Keratinocyte (primary cell): ENCODE results near the gene SRF.

Experiments used
- EZH2 ChIP-seq: IDR thresholded peaks from one replicate; pipeline ENCODE4 v1.6.1; 2012; ENCODE audit warnings: inconsistent platforms, mild to moderate bottlenecking, low read length, moderate library complexity
- TF ChIP-seq, protein P1 (sequence below), 3 experiments: IDR thresholded peaks in 1 of 3; conservative IDR thresholded peaks in 1 of 3; optimal IDR thresholded peaks in 1 of 3; 2 replicates in 2 of 3; 3 replicates in 1 of 3; pipeline versions ENCODE3 to v1.5.1; 2011; ENCODE audit warnings: low read length in 3 of 3, mild to moderate bottlenecking in 3 of 3, moderate library complexity in 2 of 3, control low read depth in 1 of 3, inconsistent platforms in 1 of 3; ENCODE audit not compliant: insufficient read depth in 2 of 3; ENCODE audit errors: extremely low read depth in 1 of 3

- no peak for TF ChIP-seq EZH2
- TF ChIP-seq, protein P1, sequence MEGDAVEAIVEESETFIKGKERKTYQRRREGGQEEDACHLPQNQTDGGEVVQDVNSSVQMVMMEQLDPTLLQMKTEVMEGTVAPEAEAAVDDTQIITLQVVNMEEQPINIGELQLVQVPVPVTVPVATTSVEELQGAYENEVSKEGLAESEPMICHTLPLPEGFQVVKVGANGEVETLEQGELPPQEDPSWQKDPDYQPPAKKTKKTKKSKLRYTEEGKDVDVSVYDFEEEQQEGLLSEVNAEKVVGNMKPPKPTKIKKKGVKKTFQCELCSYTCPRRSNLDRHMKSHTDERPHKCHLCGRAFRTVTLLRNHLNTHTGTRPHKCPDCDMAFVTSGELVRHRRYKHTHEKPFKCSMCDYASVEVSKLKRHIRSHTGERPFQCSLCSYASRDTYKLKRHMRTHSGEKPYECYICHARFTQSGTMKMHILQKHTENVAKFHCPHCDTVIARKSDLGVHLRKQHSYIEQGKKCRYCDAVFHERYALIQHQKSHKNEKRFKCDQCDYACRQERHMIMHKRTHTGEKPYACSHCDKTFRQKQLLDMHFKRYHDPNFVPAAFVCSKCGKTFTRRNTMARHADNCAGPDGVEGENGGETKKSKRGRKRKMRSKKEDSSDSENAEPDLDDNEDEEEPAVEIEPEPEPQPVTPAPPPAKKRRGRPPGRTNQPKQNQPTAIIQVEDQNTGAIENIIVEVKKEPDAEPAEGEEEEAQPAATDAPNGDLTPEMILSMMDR (optimal IDR thresholded peaks at IDR 0.05 in 1 of 3, IDR thresholded peaks at IDR 0.05 in 1 of 3, conservative IDR thresholded peaks at IDR 0.05 in 1 of 3; ENCODE audit: extremely low read depth in 1 of 3, insufficient read depth in 2 of 3, low read length in 3 of 3), result no peak
Observed at GRCh38 chr6:43200541-43200940, 29.5 kb downstream of the SRF start.
